Thyroid gland (tissue), 4 donors: Measurements from ENCODE around the gene AMBP.

Experiments
- POLR2A ChIP-seq, 2 donors: fragments of 450-650 bp; IDR thresholded peaks; one replicate each; pipeline ENCODE4 v1.6.1; 2017; ENCODE audit warnings: antibody characterized with exemption in 2 of 2, mild to moderate bottlenecking in 2 of 2, moderate library complexity in 1 of 2
- TF ChIP-seq, protein P1 (sequence below), 6 experiments: fragments of 200-600 bp in 3 of 6; fragments of 450-650 bp in 3 of 6; sonication (generic) in 3 of 6; IDR thresholded peaks; one replicate each; pipeline ENCODE4 v1.5.1; 2016 to 2019; ENCODE audit warnings: antibody characterized with exemption in 6 of 6, mild to moderate bottlenecking in 2 of 6, inconsistent platforms in 1 of 6, moderate library complexity in 1 of 6

DNA sequence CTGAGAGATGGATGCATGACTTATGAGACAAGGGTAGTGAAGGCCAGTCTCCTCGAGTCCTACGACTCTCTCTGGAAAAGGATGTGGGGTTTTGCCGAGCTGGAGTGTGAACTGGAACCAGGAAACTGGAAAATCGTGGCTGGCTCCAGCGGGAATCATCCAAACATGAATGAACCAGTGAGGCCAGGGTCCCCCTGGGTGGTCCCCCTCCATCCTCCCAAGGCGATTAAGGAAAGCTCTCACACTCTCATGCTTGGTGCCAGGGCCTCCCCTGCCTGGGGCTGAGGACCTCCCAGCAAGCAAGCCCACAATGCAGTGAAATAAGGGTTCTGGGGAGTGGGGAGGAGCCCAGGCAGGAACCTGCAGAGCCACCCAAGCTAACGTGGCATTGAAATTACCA lies 9.6 kb upstream of the AMBP start:
- TF ChIP-seq, protein P1, sequence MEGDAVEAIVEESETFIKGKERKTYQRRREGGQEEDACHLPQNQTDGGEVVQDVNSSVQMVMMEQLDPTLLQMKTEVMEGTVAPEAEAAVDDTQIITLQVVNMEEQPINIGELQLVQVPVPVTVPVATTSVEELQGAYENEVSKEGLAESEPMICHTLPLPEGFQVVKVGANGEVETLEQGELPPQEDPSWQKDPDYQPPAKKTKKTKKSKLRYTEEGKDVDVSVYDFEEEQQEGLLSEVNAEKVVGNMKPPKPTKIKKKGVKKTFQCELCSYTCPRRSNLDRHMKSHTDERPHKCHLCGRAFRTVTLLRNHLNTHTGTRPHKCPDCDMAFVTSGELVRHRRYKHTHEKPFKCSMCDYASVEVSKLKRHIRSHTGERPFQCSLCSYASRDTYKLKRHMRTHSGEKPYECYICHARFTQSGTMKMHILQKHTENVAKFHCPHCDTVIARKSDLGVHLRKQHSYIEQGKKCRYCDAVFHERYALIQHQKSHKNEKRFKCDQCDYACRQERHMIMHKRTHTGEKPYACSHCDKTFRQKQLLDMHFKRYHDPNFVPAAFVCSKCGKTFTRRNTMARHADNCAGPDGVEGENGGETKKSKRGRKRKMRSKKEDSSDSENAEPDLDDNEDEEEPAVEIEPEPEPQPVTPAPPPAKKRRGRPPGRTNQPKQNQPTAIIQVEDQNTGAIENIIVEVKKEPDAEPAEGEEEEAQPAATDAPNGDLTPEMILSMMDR (IDR thresholded peaks at IDR 0.05) = no peak
- no peak for TF ChIP-seq POLR2A (IDR thresholded peaks at IDR 0.05)
